Choroid plexus epithelial cell (primary cell): Measurements from ENCODE around the gene COL25A1.

ENCODE experiments used
- DNase-seq: peaks from one replicate; pipeline ENCODE4 v3.0.0-alpha.2; 2010; ENCODE audit warnings: low read depth
- H3K4me3 ChIP-seq: 2 replicates; pipeline ENCODE4 v1.5.1; 2011; ENCODE audit warnings: low read depth, mild to moderate bottlenecking, control low read depth, low read length, moderate library complexity
- CTCF ChIP-seq: conservative IDR thresholded peaks from 2 replicates; pipeline ENCODE4 v1.5.1; 2011; ENCODE audit warnings: low read depth, mild to moderate bottlenecking, control low read depth, inconsistent platforms, low read length, moderate library complexity

COL25A1 gene

DNA sequence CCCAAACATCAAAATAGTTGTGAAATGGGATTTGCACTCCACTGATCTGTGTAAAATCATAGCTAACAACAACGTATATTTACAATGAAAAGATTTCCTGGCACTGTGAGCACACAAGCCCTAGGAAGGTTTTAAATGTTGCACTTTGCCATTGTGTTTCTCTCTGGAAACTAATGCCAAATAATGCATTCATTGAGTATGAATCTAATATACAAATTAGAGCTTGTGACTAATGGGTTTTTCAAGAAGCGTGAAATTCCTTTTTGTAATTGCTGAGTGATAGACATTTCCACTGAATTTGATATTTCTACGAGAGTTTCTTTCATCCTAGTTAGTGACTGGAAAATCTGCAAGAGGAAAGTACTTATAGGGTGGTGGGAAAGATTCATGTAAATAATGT is 135.9 kb downstream of the COL25A1 start:
- no peak overlapping the region for H3K4me3 ChIP-seq
- no peak for TF ChIP-seq CTCF
- DNase-seq = no peak

DNA sequence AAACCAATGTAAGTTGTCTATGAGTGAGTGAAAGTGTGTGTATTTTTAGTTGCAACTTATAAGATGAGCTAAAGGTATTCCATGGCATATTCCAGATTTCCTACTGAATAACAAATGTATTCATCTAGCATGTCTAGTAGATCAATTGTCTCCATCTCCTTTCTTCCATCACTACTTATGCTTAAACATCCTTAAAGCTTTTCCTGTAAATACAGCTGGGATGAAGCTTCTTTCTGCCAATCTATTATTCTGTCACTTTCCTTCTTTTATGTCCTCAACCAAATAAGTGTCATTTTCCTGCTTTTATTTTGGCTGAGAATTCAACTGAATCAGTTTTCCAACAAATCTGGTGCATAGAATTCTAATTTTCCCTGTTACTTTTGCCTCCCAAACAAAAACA is 136.3 kb downstream of the COL25A1 start:
- TF ChIP-seq CTCF = no peak
- H3K4me3 ChIP-seq = no peak overlapping the region
- no peak for DNase-seq

DNA sequence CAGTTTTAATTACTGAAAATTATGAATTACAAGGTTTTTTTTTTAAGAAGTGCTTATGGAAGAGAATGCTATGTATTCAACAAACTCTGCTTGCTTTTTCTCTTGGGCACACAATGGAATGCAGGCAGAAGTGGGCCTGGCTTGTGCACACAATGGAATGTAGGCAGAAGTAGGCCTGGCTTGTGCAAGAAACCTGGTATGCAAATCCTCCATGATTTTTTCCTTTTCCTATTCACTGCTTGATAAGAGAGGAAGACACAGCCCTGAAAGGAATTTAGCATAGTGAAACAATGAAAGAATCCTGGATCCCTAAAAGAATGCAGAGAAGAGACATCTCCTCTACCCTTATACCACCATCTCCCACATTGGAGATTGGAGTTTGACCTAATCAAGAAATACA is 138.4 kb downstream of the COL25A1 start:
- no peak for TF ChIP-seq CTCF
- no peak overlapping the region for H3K4me3 ChIP-seq
- DNase-seq = peak; percentile 68

GRCh38 chr4:109163493-109163892 is 139.0 kb downstream of the COL25A1 start:
- H3K4me3 ChIP-seq = no peak overlapping the region
- TF ChIP-seq CTCF = no peak
- DNase-seq = no peak

GRCh38 chr4:109162759-109163158 is 139.7 kb downstream of the COL25A1 start:
- DNase-seq = no peak
- no peak overlapping the region for H3K4me3 ChIP-seq
- no peak for TF ChIP-seq CTCF

DNA sequence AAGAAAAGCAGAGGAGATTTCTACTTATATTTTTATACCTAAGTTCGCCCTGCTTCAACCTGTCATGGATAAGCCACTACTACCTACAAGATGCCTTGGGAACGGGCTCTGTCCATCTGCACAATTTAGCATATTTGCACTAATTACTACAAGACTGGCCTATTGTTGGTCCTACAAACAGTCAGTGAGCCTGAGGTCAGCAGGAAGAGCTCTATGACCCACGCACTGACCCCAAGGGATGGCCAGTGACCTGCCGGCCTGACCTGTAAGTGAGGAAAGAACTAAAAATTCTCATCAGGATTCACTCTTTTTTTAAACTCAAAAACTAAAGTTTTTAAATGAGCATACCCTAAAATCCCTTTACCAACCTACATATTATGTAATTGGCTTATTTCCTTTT is 142.0 kb downstream of the COL25A1 start:
- DNase-seq = no peak
- no peak for TF ChIP-seq CTCF
- no peak overlapping the region for H3K4me3 ChIP-seq

DNA sequence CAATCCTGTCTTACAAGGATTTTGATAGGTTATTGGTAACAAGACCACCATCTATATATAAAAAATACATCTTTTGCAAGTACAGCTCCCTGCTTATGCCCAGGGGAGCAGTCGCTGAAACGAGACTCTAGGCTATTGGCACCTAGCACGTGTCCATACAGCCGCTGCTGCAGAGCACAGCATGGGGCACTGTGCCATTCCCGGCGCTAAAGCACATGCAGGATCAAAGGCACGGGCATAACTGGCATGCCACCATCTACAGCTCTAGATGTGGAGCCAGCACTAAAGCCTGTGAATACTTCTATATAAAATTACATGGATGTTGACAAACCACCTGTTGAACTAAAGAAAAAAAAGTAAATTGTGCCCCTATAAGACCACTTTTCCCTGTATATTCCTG is 144.8 kb downstream of the COL25A1 start:
- DNase-seq = no peak
- TF ChIP-seq CTCF = no peak
- H3K4me3 ChIP-seq = no peak overlapping the region
